NCI-H748 (cell line): Measurements from ENCODE around the gene TXNDC11.

Experiments used
- DNase-seq: peaks from one replicate; lab custom pipeline; 2025; ENCODE audit not compliant: unreplicated experiment; lab: John Stamatoyannopoulos, UW

TXNDC11 gene

GRCh38 chr16:11721781-11722467 is 20.7 kb downstream of the TXNDC11 start:
- DNase-seq: no peak

DNA sequence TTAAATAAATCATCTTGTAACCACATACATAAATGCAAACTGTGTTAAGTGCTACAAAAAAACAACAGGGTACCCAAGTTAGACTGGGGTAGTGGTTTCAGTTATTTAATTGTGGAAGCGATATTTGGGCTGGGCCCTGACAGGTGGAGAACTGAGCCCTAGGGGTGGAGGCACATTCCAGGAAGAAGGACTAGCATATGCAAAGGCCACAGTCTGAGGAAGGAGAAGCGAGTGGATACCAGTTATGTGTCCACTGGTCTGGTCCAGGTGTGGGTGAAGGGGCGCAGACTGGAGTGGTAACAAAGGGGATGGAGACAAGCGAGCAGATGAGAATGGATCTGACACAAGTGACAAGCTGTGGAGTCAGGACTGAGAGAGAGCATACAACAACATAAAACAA is 22.9 kb downstream of the TXNDC11 start:
- no peak for DNase-seq

DNA sequence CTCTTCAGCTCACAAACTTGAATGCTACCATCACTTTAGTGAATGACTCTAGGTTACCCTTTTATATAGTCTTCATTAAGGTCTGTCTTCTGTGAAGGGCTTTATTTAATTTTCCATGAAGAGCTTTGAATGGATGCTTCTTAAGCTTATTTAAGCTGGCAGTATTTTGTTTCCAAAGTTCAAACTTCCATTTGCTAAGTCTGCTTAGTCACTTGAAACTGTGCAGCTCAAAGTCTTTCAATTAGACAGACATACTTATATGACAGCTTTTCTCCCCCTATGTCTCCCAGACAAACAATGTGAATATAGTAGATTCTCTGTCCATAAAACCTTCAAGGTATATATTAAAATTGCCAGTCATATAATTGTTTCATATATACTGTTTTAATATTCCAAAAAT is 23.5 kb downstream of the TXNDC11 start:
- DNase-seq: no peak

DNA sequence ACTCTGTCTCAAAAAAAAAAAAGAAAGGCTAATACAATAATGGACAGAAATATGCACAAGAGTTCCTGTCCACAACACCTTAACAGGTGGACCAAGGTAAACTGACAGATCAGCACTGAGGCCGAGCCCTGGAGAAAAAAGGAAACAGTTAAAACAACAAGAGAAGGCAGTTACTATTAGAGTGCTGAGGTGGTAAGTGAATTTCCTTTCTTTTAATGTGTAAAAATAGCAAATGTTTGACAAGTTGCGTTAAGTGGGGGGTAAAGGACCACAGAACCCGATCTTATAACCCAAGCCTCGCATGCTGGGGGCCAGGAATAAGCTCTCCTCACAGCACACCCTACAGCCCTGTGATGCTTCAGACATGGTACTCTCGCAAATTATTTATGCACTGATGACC is 24.8 kb downstream of the TXNDC11 start:
- no peak for DNase-seq

DNA sequence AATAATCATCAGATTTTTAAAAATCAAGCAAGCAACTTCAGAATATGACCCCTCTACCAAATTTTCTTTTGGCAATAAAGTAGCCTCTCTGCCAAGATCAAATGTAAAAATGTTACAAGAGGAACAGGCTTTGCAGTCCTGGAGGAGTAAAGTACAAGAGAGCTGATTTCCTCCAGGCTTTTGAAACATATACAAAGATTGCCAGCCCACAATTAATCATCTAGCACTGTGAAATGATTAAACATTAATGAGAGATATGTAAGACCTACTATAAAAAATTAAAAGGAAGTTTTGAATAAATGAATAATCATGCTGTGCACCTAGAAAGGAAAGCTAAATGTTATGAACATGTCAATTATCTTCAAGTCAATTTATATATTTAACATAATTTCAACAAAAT is 26.3 kb downstream of the TXNDC11 start:
- no peak for DNase-seq

DNA sequence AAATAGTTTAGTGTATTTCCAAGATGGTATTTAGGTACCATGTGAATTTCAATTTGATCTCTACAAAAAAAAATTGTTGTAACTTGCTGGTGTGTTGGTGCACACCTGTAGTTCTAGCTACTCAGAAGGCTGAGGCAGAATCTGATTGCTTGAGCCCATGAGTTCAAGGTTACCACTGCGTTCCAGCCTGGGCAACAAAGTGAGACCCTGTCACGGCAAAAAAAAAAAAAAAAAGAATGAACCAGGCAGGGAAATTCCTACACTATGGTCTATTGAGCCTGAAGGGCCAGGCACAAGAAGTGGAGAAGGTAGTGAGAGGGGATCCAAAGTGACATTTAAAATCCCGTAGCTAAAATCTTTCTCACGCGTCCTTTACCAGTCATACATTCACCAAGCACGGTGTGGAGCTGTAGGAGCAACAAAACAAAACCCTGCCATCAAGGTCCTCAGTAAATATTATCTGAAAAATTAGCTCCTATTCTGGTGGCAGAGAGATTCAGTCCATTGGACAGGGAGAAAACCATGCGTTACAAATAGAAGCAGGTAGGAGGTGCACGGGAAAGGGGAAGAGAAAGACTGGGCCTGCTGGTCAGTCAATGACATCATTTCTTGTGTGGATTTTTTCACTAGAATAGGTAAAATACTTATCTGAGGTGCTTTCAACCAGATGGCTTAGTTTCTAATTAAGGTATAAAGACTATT is 27.3 kb downstream of the TXNDC11 start:
- no peak for DNase-seq

GRCh38 chr16:11712122-11712521 is 30.5 kb downstream of the TXNDC11 start:
- DNase-seq: no peak

- no peak for DNase-seq
Observed at GRCh38 chr16:11711662-11712061, 31.0 kb downstream of the TXNDC11 start.

DNA sequence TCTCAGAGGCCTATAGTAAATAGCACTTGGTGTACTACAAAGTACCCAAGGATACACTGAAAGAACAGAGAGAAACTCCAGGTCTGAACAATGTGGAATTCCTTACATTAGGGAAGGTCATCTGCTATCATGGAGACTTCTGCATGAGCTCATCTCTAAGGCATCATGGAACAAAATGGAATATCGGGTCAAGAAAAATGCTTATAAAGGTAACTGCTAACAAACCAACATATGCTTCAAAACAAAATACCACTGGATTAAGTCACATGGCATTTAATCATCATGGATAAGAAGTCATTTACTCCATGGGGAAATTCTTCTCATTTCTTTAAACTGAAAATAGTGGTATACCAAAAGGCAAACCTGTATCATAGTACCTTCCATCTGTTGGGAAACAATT is 34.2 kb downstream of the TXNDC11 start:
- no peak for DNase-seq

GRCh38 chr16:11707679-11708197 is 34.9 kb downstream of the TXNDC11 start:
- DNase-seq: no peak

DNA sequence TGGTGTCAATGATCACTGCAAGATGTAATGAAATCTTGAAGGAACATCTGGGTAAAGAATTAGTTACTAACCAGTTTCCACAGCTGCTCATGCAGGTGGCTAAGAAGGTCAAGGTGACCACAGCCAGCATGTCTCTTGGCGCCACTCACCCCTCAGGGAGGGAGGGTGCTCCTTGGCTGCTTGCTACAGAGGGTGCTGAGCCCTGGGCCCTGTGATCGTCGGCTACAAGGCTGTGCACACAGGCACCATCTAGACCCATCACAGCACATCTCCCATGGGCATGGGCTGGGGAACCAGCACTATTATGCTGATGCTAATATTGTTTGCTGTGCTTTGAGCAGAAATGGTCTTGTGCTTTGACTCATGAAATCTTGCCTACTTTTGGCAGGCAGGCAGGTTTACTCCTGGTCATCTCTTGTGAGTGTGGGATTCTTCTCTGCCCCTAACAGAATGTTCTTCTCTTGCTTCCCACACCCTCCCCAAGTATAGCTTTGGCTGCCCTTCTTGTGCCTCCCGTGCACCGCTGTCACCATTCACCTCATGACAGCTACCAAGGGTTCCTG is 36.4 kb downstream of the TXNDC11 start:
- no peak for DNase-seq

GRCh38 chr16:11705311-11706025 is 37.2 kb downstream of the TXNDC11 start:
- no peak for DNase-seq

- DNase-seq: no peak
Observed at GRCh38 chr16:11700264-11701029, 42.2 kb downstream of the TXNDC11 start.

- DNase-seq: no peak
Observed at GRCh38 chr16:11699234-11699894, 43.3 kb downstream of the TXNDC11 start.

- no peak for DNase-seq
Observed at GRCh38 chr16:11698271-11698689, 44.4 kb downstream of the TXNDC11 start.

- DNase-seq: no peak
Observed at GRCh38 chr16:11697319-11697718, 45.3 kb downstream of the TXNDC11 start.

- DNase-seq: no peak
Observed at GRCh38 chr16:11696266-11697012, 46.2 kb downstream of the TXNDC11 start.

DNA sequence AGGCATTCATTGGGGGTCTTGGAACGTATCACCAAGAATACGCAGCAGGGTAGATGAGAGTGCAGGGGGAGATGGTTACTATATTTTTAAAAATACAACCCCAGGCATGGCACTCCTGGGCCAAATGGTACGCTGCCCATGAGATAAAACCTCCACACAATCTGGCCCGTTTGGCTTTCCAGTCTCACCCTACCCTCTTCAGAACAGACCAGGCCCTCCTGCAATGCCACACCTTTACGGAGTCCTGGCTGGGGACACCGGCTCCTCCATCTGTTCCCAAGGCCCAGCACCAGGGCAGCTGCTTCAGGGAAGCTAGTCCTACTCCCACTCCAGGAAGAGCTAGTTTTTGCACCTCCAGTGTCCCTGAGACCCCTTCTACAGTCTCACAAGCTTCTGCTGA is 50.0 kb downstream of the TXNDC11 start:
- no peak for DNase-seq

- DNase-seq: no peak
Observed at GRCh38 chr16:11692171-11692570, 50.5 kb downstream of the TXNDC11 start.

DNA sequence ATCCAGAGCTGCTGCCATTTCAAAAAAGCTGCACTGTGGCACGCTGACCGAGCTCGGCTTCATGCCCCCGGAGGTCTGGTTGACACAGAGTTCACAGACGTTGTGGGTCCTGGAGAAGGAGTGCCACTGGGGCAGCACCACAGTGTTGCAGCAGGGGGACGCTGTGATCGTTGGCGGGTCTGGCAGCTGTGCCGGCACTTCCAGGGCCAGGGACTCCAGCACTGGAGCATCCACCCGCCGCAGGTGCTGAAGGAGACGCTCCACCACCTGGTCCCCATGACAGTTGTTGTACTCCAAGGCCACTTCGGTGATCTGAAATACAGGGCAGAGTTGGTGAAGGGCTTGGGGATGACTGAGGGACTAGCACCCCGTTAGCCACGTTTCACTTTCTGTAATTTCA is 50.9 kb downstream of the TXNDC11 start:
- DNase-seq: no peak
